Peyer's patch (tissue), 4 donors: ENCODE data around the gene HOXA4. TPM values are rescaled to one million over a fixed set of nuclear protein-coding genes. Genes with fewer than 3 reads are reported as not detected.
A peak's percentile ranks its signal among the peaks of the same experiment; 100 is the strongest.

Source experiments
- DNase-seq, 3 donors: peaks; one replicate each; pipeline ENCODE4 v3.0.0-alpha.2; 2017 to 2019
- H3K27ac ChIP-seq, 4 donors: fragments of 200-600 bp; sonication (generic); one replicate each; pipeline ENCODE4 v1.5.1; 2016 to 2019
- H3K27me3 ChIP-seq, 2 donors: fragments of 200-600 bp; sonication (generic); one replicate each; pipeline ENCODE4 v1.5.1; 2019
- H3K36me3 ChIP-seq, 3 donors: fragments of 200-600 bp; sonication (generic); one replicate each; pipeline ENCODE4 v1.5.1; 2016 to 2019
- H3K4me1 ChIP-seq, 4 donors: fragments of 200-600 bp; sonication (generic); one replicate each; pipeline ENCODE4 v1.5.1; 2016 to 2019
- H3K4me3 ChIP-seq, 4 donors: fragments of 200-600 bp; sonication (generic); 1 replicate in 3 of 4; 2 replicates in 1 of 4; pipeline ENCODE4 v1.5.1; 2016 to 2019; ENCODE audit warnings: mild to moderate bottlenecking in 1 of 4
- H3K9me3 ChIP-seq, 4 donors: fragments of 200-600 bp; sonication (generic); one replicate each; pipeline ENCODE4 v1.5.1; 2016 to 2019; ENCODE audit warnings: mild to moderate bottlenecking in 1 of 4
- CTCF ChIP-seq, 6 experiments: fragments of 450-650 bp in 4 of 6; fragments of 200-600 bp in 2 of 6; sonication (generic) in 1 of 6; IDR thresholded peaks; one replicate each; pipeline ENCODE4 v1.5.1; 2017 to 2019; ENCODE audit warnings: antibody characterized with exemption in 6 of 6, mild to moderate bottlenecking in 3 of 6, moderate library complexity in 1 of 6
- POLR2A ChIP-seq, 2 donors: fragments of 450-650 bp; IDR thresholded peaks; one replicate each; pipeline ENCODE4 v1.5.1; 2017; ENCODE audit warnings: antibody characterized with exemption in 2 of 2, mild to moderate bottlenecking in 2 of 2, moderate library complexity in 2 of 2
- total RNA-seq, 4 donors: library from RNA; depleted of rRNA; stranded (reverse); fragments of >200 nt; gene quantifications; one replicate each; pipeline ENCODE4 v1.1.0, GENCODE V29; 2016

Gene HOXA4
- total RNA-seq, 4 donors from 2014 or later: 2.6 to 11.5 (median 5.9) TPM

DNA sequence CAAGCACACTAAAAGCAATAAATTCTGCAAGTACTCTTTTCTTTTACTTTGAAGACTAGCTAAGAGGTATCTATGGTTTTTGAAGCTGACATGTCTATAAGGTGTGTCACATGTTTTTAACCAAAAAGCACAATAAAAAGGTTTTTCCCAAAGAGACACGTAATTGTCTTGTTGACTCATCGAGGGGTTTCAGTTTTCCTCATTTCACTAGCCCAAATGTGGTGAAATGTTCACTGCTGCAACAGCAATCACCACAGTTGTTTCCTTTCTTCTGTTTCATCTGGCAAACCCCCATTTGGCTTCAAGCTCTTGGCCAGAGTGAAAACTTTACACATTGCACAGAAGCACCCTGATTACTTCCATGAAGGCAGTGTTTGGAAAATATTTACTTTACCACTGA lies 3.8 kb upstream of the HOXA4 start:
- no peaks in the 10 kb centered on the region for H3K9me3 ChIP-seq
- H3K4me3 ChIP-seq: no peak overlapping the region
- peaks cover 0 to 65% (median 6%) of the 10 kb centered on the region in 4 donors for H3K4me1 ChIP-seq
- peak in 1 of 3 donors; percentile 14 for DNase-seq
- H3K36me3 ChIP-seq: no peaks in the 10 kb centered on the region
- TF ChIP-seq POLR2A (IDR thresholded peaks at IDR 0.05) (no peak), CTCF (IDR thresholded peaks at IDR 0.05) (no peak)
- peak overlapping the region in 3 of 4 donors; percentile 40 to 96 (median 67) for H3K27ac ChIP-seq
- no peaks in the 10 kb centered on the region for H3K27me3 ChIP-seq

DNA sequence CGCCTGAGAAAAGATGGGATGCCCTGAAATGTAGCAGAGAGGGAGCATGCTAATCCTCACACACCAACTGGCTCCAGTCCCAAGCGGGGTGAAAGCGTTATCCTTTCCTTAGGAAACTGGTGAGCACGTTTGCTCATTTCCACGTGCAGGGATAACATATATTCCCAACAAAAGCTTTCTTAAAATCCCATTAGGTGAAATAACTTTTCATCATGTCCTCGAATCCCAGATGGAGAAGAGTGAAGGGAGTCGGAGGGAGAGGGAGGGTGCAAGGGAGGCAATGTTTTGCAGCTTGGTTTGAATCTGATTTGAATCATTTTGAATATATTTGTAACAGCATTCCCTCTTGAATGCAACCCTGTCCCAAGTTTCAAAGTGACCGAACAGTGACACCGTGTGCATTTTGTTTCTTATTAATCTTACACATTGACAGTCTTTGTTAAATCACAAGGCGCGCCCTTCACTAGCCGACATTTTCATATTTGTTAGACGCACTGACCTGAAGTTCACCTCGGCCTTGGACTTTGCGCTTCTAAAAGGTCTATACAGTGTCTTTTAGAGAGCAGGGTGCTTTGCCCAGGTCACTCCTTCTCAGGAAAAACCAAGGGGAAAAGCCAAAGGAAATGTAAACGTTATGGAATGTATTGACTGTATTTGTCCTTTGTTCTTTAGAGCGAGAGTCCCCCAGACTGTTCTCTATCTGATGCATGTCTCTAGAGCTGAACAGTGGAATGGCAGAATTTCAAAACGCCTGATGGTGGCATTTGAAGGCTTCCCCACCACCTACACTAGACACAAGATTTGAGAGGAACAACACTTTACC lies 3.1 kb upstream of the HOXA4 start:
- TF ChIP-seq POLR2A (IDR thresholded peaks at IDR 0.05) (no peak), CTCF (IDR thresholded peaks at IDR 0.05) (no peak)
- Histone ChIP-seq H3K36me3 (no peaks in the 10 kb centered on the region), H3K9me3 (no peaks in the 10 kb centered on the region), H3K4me3 (no peak overlapping the region), H3K4me1 (peaks cover 0 to 65% (median 8%) of the 10 kb centered on the region in 4 donors), H3K27ac (peak overlapping the region in 3 of 4 donors; percentile 40 to 96 (median 67)), H3K27me3 (no peaks in the 10 kb centered on the region)
- DNase-seq: peak; percentile 12 to 71 (median 53)

- peak overlapping the region in 2 of 4 donors; percentile 17 to 96 for H3K27ac ChIP-seq
Measured at GRCh38 chr7:27132978-27133377, 2.4 kb upstream of the HOXA4 start.

DNA sequence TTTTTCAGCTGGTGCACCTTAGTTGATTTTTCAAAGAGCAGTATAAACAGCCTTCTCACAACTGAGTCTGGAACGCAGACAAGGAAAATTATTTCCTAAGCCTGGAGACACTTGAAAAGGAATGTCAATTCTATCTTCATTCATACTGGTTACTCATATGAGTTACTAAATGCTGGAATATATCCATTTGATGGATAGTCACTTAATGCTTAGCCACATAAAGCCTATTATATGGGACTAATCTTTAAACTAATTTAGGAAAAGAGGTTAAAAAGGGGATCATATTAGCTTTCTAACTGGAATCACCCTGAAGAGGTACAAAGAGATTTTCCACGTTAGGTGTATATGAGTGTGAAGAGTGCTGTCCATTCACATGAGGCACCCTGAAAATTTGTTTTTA lies 1.7 kb upstream of the HOXA4 start:
- Histone ChIP-seq H3K4me1 (peaks cover 0 to 67% (median 8%) of the 10 kb centered on the region in 4 donors), H3K27ac (peak overlapping the region in 2 of 4 donors; percentile 93 to 96), H3K9me3 (no peaks in the 10 kb centered on the region), H3K4me3 (no peak overlapping the region), H3K27me3 (no peaks in the 10 kb centered on the region), H3K36me3 (no peaks in the 10 kb centered on the region)
- TF ChIP-seq CTCF (IDR thresholded peaks at IDR 0.05): no peak
- TF ChIP-seq POLR2A (IDR thresholded peaks at IDR 0.05): no peak
- no peak for DNase-seq

More at GRCh38 chr7:27132978-27133377, 2.4 kb upstream of the HOXA4 start:
- peaks cover 0 to 66% (median 8%) of the 10 kb centered on the region in 4 donors for H3K4me1 ChIP-seq
- no peaks in the 10 kb centered on the region for H3K36me3 ChIP-seq
- H3K27me3 ChIP-seq: no peaks in the 10 kb centered on the region
- H3K4me3 ChIP-seq: no peak overlapping the region
- no peak for TF ChIP-seq POLR2A (IDR thresholded peaks at IDR 0.05)
- no peak for TF ChIP-seq CTCF (IDR thresholded peaks at IDR 0.05)
- H3K9me3 ChIP-seq: no peaks in the 10 kb centered on the region
- DNase-seq: no peak

DNA sequence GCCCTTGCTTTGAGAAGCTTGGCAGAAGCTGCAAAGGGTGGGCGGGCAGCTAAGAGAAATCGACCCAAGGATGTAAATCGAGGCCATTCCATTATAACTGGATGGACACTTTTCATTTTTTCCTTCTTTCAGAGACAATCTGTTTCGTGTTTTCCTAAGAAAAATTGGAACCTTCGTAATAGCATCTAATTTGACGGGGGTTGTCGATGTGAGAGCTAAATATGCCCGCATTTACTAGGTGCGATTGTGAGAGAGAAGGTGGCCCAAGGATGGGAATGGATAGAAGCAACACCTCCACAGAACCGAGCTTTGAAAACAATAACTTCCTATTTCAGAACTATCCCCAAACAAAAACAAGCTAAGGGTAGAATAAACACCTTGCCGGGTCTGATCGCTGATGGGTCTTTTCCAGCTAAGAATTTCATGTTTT lies 848 bp upstream of the HOXA4 start:
- peaks cover 0 to 68% (median 6%) of the 10 kb centered on the region in 4 donors for H3K4me1 ChIP-seq
- H3K4me3 ChIP-seq: peak overlapping the region; percentile 57 to 82 (median 70)
- peak overlapping the region; percentile 81 to 93 (median 89) for H3K27ac ChIP-seq
- no peak for TF ChIP-seq CTCF (IDR thresholded peaks at IDR 0.05)
- TF ChIP-seq POLR2A (IDR thresholded peaks at IDR 0.05): no peak
- no peaks in the 10 kb centered on the region for H3K9me3 ChIP-seq
- no peak for DNase-seq
- H3K27me3 ChIP-seq: no peaks in the 10 kb centered on the region
- H3K36me3 ChIP-seq: no peaks in the 10 kb centered on the region
